ENCODE results near the gene KICS2. TPM values are rescaled to one million over a fixed set of nuclear protein-coding genes. Genes with fewer than 3 reads are reported as not detected.
A peak's percentile ranks its signal among the peaks of the same experiment; 100 is the strongest.

Gene KICS2
- total and polyA plus RNA-seq, 2 experiments from 2014 or later: 1.3 to 6.8 TPM

GRCh38 chr12:64256166-64256800, 34.2 kb upstream of the KICS2 start:
- no peak overlapping the region for H3K4me2 ChIP-seq
- no peak overlapping the region for H2AFZ ChIP-seq
- H3K9me3 ChIP-seq (ENCODE audit: low read depth): no peaks in the 10 kb centered on the region
- no peaks in the 10 kb centered on the region for H3K36me3 ChIP-seq (replicated peaks; ENCODE audit: insufficient read depth, low read depth)
- TF ChIP-seq EZH2phosphoT487 (IDR thresholded peaks at IDR 0.05; ENCODE audit: low read depth, severe bottlenecking, unreplicated experiment) (no peak), CTCF (IDR thresholded peaks at IDR 0.05; ENCODE audit: poor library complexity) (peak; percentile 74)
- no peak overlapping the region for H3K4me3 ChIP-seq
- H3K27ac ChIP-seq: no peak overlapping the region
- no peaks in the 10 kb centered on the region for H4K20me1 ChIP-seq (ENCODE audit: insufficient read depth, poor library complexity, severe bottlenecking)
- no peaks in the 10 kb centered on the region for H3K79me2 ChIP-seq
- no peaks in the 10 kb centered on the region for H3K27me3 ChIP-seq
- no peaks in the 10 kb centered on the region for H3K4me1 ChIP-seq (ENCODE audit: insufficient read depth)
- 84% methylated on average over 4 of the region's 4 CpGs for WGBS (ENCODE audit: low lambda C conversion rate, missing lambda C conversion rate)
- no peaks in the 10 kb centered on the region for H3K9me2 ChIP-seq (replicated peaks; ENCODE audit: insufficient read depth)
- peak; percentile 80 for DNase-seq (ENCODE audit: low spot score)

GRCh38 chr12:64255249-64255648, 33.2 kb upstream of the KICS2 start:
- Histone ChIP-seq H3K4me3 (no peak overlapping the region), H3K36me3 (replicated peaks; ENCODE audit: insufficient read depth, low read depth) (no peaks in the 10 kb centered on the region), H3K9me2 (replicated peaks; ENCODE audit: insufficient read depth) (no peaks in the 10 kb centered on the region), H3K79me2 (no peaks in the 10 kb centered on the region), H3K27me3 (no peaks in the 10 kb centered on the region), H3K9me3 (ENCODE audit: low read depth) (no peaks in the 10 kb centered on the region), H3K4me1 (ENCODE audit: insufficient read depth) (no peaks in the 10 kb centered on the region), H4K20me1 (ENCODE audit: insufficient read depth, poor library complexity, severe bottlenecking) (no peaks in the 10 kb centered on the region), H2AFZ (no peak overlapping the region), H3K4me2 (no peak overlapping the region), H3K27ac (no peak overlapping the region)
- DNase-seq (ENCODE audit: low spot score): no peak
- no peak for TF ChIP-seq CTCF (IDR thresholded peaks at IDR 0.05; ENCODE audit: poor library complexity)
- TF ChIP-seq EZH2 (IDR thresholded peaks at IDR 0.05; ENCODE audit: borderline replicate concordance): no peak
- 88% methylated on average over 4 of the region's 4 CpGs for WGBS (ENCODE audit: low lambda C conversion rate, missing lambda C conversion rate)

- Histone ChIP-seq H3K27ac (no peak overlapping the region), H3K27me3 (no peaks in the 10 kb centered on the region), H3K4me1 (ENCODE audit: insufficient read depth) (no peaks in the 10 kb centered on the region), H2AFZ (no peak overlapping the region), H3K4me2 (no peak overlapping the region), H3K4me3 (no peak overlapping the region), H3K9me3 (ENCODE audit: low read depth) (no peaks in the 10 kb centered on the region), H3K36me3 (replicated peaks; ENCODE audit: insufficient read depth, low read depth) (no peaks in the 10 kb centered on the region), H3K9me2 (replicated peaks; ENCODE audit: insufficient read depth) (no peaks in the 10 kb centered on the region), H4K20me1 (ENCODE audit: insufficient read depth, poor library complexity, severe bottlenecking) (no peaks in the 10 kb centered on the region), H3K79me2 (no peaks in the 10 kb centered on the region)
- no peak for DNase-seq (ENCODE audit: low spot score)
- 60% methylated on average over 1 of the region's 1 CpG for WGBS (ENCODE audit: low lambda C conversion rate, missing lambda C conversion rate)
- TF ChIP-seq EZH2 (IDR thresholded peaks at IDR 0.05; ENCODE audit: borderline replicate concordance) (no peak), CTCF (IDR thresholded peaks at IDR 0.05; ENCODE audit: poor library complexity) (no peak), EZH2phosphoT487 (IDR thresholded peaks at IDR 0.05; ENCODE audit: low read depth, severe bottlenecking, unreplicated experiment) (no peak)
Measured at GRCh38 chr12:64253356-64253755, 31.3 kb upstream of the KICS2 start.

- no peaks in the 10 kb centered on the region for H3K36me3 ChIP-seq (replicated peaks; ENCODE audit: insufficient read depth, low read depth)
- no peaks in the 10 kb centered on the region for H4K20me1 ChIP-seq (ENCODE audit: insufficient read depth, poor library complexity, severe bottlenecking)
- H3K9me3 ChIP-seq (ENCODE audit: low read depth): no peaks in the 10 kb centered on the region
- no peak overlapping the region for H3K4me2 ChIP-seq
- DNase-seq (ENCODE audit: low spot score): no peak
- H3K27me3 ChIP-seq: no peaks in the 10 kb centered on the region
- H3K4me1 ChIP-seq (ENCODE audit: insufficient read depth): no peaks in the 10 kb centered on the region
- 85% methylated on average over 3 of the region's 3 CpGs for WGBS (ENCODE audit: low lambda C conversion rate, missing lambda C conversion rate)
- no peaks in the 10 kb centered on the region for H3K9me2 ChIP-seq (replicated peaks; ENCODE audit: insufficient read depth)
- no peak overlapping the region for H3K27ac ChIP-seq
- H3K79me2 ChIP-seq: no peaks in the 10 kb centered on the region
- H3K4me3 ChIP-seq: no peak overlapping the region
- TF ChIP-seq CTCF (IDR thresholded peaks at IDR 0.05; ENCODE audit: poor library complexity) (no peak), EZH2 (IDR thresholded peaks at IDR 0.05; ENCODE audit: borderline replicate concordance) (no peak)
- no peak overlapping the region for H2AFZ ChIP-seq
Measured at GRCh38 chr12:64252681-64253080, 30.6 kb upstream of the KICS2 start.
